ENCODE results near the gene PDSS2.
"Not testable (repeated sequence)": the region's sequence is repeated elsewhere in the genome, so short reads cannot be mapped to it uniquely, and the experiment has no call there.

The PDSS2 gene

DNA sequence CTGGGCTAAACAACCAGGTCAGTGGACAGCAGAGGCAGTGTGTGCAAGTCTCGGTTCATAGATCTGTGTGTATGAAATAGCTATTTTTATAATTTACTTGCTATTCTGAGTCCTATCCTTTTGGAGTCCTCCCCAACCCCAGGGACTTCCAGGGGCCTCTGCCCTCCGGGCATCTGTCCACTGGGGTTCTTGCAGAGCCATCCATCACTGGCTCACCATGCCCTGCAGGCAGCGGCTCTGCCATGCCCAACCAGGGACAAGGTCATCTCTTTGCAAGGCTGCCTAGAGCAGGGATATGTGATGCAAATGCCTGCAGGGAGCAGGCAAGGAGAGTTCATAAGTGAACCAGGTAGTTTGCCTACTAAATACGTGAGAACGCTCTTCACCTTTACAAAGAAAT, 333.6 kb downstream of the PDSS2 start:
- in situ Hi-C loops (cut with HindIII; ENCODE audit: low sequenced_read_pairs) = no loop called here

- in situ Hi-C loops (cut with HindIII; ENCODE audit: low sequenced_read_pairs) = no loop called here
Measured at GRCh38 chr6:107124934-107125348, 334.4 kb downstream of the PDSS2 start.

DNA sequence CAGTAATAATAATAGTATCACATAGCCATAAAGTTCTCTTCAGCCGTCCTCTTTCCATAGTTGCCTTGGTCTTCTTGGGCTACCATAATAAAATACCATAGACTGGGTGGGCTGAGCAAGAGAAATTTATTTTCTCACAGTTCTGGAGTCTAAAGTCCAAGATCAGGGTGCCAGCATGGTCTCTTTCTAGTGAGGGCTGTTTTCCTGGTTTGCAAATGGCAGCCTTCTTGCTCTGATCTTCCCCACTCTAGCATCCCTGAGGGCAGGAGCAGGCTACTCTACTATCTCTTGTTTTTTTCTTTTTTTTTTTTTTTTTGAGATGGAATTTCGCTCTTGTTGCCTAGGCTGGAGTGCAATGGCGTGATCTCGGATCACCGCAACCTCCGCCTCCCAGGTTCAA, 335.9 kb downstream of the PDSS2 start:
- in situ Hi-C loops (cut with HindIII; ENCODE audit: low sequenced_read_pairs) = no loop called here

GRCh38 chr6:107122748-107123147, 336.6 kb downstream of the PDSS2 start:
- in situ Hi-C loops (cut with HindIII; ENCODE audit: low sequenced_read_pairs) = no loop called here

GRCh38 chr6:107121964-107122495, 337.3 kb downstream of the PDSS2 start:
- in situ Hi-C loops (cut with HindIII; ENCODE audit: low sequenced_read_pairs) = no loop called here

- in situ Hi-C loops (cut with HindIII; ENCODE audit: low sequenced_read_pairs) = no loop called here
Measured at GRCh38 chr6:107121266-107121665, 338.1 kb downstream of the PDSS2 start.

DNA sequence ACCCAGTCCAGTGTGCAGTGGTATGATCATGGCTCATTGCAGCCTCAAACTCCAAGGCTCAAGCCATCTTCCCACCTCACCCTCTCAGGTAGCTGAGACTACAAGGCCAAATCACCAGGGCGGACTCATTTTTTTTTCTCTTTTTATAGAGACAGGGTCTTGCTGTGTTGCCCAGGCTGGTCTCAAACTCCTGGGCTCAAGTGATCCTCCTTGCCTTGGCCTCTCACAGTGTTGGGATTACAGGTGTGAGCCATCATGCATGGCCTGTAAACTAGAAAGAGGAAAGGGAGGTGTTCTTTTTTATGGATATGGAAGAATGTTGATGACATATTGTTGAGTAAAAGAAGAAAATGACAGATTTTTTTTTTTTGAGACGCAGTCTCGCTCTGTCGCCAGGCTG, 339.0 kb downstream of the PDSS2 start:
- in situ Hi-C loops (cut with HindIII; ENCODE audit: low sequenced_read_pairs) = no loop called here

- in situ Hi-C loops (cut with HindIII; ENCODE audit: low sequenced_read_pairs) = no loop called here
Measured at GRCh38 chr6:107118976-107119375, 340.4 kb downstream of the PDSS2 start.

DNA sequence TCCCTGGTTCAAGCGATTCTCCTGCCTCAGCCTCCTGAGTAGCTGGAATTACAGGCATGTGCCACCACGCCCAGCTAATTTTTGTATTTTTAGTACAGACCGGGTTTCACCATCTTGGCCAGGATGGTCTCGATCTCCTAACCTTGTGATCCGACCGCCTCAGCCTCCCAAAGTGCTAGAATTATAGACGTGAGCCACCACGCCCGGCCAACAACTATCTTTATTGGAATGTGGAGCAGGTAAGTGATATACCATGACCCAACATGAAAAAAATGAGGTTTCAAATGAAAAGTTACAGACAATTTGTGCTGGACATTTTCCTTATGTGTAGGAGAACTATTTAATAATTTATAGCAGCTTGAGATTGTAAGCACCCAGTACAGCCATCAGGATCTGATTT, 340.8 kb downstream of the PDSS2 start:
- in situ Hi-C loops (cut with HindIII; ENCODE audit: low sequenced_read_pairs) = not testable (repeated sequence)

GRCh38 chr6:107116931-107117330, 342.4 kb downstream of the PDSS2 start:
- in situ Hi-C loops (cut with HindIII; ENCODE audit: low sequenced_read_pairs) = no loop called here

GRCh38 chr6:107116328-107116892, 343.0 kb downstream of the PDSS2 start:
- in situ Hi-C loops (cut with HindIII; ENCODE audit: low sequenced_read_pairs) = no loop called here

DNA sequence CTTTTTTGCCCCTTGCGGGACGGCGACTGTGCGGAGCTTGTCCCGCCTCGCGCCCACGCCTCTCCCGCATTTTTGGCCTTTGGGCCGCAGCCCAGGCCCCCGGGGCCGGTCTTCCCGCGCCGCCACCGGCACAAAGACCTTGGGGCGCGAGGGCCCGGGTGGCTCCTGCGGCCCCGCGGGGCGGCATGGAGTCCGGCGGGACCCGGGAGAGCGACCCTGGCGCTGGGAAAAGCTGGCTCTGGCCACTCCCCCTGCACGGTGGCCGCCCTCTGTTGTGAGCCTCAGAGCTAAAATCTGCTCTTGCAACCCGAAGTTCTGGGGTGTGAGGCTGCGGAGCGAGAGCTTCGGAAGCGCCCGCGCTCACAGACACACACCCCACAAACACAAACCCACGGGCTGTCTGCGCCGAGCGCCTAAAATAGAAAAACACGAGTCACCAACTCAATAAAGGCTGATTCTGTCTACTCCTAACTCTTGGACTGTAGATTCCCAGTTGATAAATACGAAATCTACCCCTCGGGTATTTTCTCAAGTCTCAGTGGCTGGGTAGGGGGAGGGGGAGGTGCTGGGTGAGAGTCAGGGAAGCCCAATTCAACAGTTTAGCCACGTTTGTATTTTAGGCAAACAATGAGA, 343.6 kb downstream of the PDSS2 start:
- in situ Hi-C loops (cut with HindIII; ENCODE audit: low sequenced_read_pairs) = no loop called here

DNA sequence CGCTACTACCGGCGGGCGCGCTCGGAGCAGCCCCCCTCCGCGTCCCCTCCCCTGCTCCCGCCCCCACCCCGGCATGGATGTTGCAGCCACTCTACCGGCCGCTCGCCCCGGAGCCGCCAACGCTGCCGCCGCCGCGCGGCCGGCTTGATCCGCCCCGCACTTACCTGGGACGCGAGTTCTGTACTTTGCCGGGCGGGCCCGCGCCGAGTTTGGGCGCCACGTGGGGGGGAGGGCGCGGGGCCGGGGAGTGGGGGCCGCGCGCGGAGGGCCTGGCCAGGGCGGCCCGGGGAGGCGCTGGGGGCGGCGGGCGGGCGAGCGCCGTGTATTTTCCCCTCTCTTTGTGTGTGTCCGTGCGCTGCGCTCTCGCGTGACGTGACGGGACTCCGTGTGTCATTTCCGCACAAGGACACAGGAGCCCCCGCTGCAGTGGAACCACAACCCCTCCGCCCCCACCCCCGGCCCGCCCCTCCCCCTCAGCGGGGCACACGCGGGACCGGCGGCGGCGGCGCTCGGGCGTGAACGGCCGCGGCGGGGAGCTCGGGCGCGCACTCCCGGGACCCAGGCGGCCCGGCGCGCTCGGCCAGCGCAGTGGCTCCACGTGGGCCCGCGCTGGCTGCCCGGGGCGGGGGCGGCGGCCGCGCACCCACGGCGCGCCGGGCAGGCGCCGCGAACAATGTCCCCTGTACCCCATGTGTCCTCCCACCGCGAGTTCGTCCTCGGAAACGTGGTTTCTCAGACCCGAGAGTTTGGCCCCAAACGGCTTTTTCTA, 344.3 kb downstream of the PDSS2 start, which contains the start of gene BEND3:
TSS of gene BEND3 (minus strand) at position 590 of the 769 bp plus-strand sequence. CDS start 16,230 bp downstream, outside the sequence.
- in situ Hi-C loops (cut with HindIII; ENCODE audit: low sequenced_read_pairs) = no loop called here

GRCh38 chr6:107114213-107114925, 345.0 kb downstream of the PDSS2 start:
- in situ Hi-C loops (cut with HindIII; ENCODE audit: low sequenced_read_pairs) = no loop called here

DNA sequence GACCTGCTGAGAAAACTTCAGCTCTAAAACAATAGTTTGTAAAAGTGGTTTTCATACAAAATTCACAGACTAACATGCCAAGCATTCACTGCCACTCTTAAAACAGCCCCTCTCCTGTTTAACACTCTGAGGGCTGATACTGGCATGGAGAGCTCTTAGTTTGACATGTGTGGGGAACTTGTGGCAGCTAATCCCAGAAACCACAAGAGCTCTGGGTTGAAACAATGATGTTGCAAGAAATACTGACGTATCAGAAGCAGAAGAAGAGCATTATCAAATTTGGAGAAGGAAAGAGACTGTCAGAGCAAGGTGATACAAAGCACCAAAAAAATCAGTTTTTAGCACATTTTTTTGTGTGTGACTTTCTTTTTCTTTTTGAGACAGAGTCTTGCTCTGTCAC, 349.2 kb downstream of the PDSS2 start:
- in situ Hi-C loops (cut with HindIII; ENCODE audit: low sequenced_read_pairs) = no loop called here

DNA sequence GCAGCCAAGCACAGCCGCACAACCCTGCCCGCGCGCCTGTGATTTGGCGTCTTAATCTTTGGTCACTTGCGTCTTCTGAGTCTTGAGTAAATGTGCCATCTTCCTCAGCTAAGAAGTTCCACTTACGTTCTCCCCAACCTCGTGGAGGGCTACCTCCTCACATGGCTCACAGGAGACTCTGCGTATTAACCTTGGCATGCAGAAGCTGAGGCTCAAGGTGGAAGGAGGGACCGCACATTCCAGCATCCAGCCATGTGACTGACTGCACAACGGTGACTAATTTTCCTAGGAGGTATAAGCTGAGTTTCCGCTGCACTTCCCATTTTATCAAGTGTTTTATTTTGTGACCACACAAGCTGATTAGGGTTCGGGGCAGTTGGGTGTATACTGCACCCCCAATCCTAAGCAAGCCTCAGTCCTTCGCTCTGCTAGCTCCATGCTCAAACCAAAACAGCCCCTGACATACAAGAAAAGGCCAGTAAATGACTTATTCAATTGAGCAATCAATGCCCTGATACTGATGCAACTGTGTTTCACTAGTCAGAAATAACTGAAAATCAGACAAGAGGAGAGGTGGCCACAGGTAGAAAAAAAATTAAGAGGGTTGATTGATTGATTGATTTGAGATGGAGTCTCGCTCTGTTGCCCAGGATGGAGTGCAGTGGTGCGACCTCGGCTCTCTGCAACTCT, 351.0 kb downstream of the PDSS2 start:
- in situ Hi-C loops (cut with HindIII; ENCODE audit: low sequenced_read_pairs) = no loop called here

DNA sequence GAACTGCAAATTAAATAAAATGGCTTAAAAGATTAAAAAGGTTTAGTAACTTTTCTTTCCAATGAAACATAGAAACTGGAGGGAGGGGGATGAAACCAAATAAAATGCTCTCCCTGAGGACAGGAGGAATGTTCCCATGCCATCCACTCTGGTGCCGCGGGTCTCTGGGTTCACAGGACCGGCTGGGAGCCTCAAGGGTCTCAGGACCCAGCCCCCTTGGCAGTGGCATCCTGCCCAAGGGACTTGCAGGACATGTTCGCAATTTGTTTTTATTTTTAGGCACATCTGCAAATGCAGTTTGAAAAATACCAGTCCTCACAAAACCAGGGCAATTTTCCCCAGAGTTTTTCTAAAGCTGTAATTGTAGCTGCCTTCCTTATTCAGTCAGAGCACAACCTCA, 351.6 kb downstream of the PDSS2 start:
- in situ Hi-C loops (cut with HindIII; ENCODE audit: low sequenced_read_pairs) = no loop called here

GRCh38 chr6:107106165-107106564, 353.2 kb downstream of the PDSS2 start:
- in situ Hi-C loops (cut with HindIII; ENCODE audit: low sequenced_read_pairs) = no loop called here

- in situ Hi-C loops (cut with HindIII; ENCODE audit: low sequenced_read_pairs) = no loop called here
Measured at GRCh38 chr6:107105511-107106116, 353.8 kb downstream of the PDSS2 start.

GRCh38 chr6:107103082-107103481, 356.3 kb downstream of the PDSS2 start:
- in situ Hi-C loops (cut with HindIII; ENCODE audit: low sequenced_read_pairs) = no loop called here
